Neuronal stem cell (in vitro differentiated cells): ENCODE measurements around the gene MYH13.
A peak's percentile ranks its signal among the peaks of the same experiment; 100 is the strongest.
"Not testable (repeated sequence)": the region's sequence is repeated elsewhere in the genome, so short reads cannot be mapped to it uniquely, and the experiment has no call there.

Source experiments
- DNase-seq: peaks from one replicate; pipeline ENCODE4 v3.0.0-alpha.2; 2013; ENCODE audit warnings: low spot score
- H2AFZ ChIP-seq: one replicate; pipeline ENCODE4 v1.6.1; 2013; ENCODE audit warnings: mild to moderate bottlenecking, low read length, inconsistent platforms
- H2AK5ac ChIP-seq: 2 replicates; pipeline ENCODE4 v1.6.1; 2013; ENCODE audit warnings: low read depth, mild to moderate bottlenecking, inconsistent platforms, low read length, moderate library complexity, mixed read lengths
- H2BK120ac ChIP-seq: 2 replicates; pipeline ENCODE4 v1.6.1; 2013; ENCODE audit warnings: low read depth, mild to moderate bottlenecking, inconsistent platforms, low read length, moderate library complexity, mixed read lengths
- H2BK12ac ChIP-seq: one replicate; pipeline ENCODE4 v1.6.1; 2013; ENCODE audit warnings: low read length, inconsistent platforms
- H2BK15ac ChIP-seq: 2 replicates; pipeline ENCODE4 v1.6.1; 2013; ENCODE audit warnings: mild to moderate bottlenecking, low read length, inconsistent platforms, mixed read lengths
- H2BK5ac ChIP-seq: one replicate; pipeline ENCODE4 v1.6.1; 2013; ENCODE audit warnings: inconsistent platforms, mild to moderate bottlenecking, low read length, moderate library complexity
- H3K14ac ChIP-seq: one replicate; pipeline ENCODE4 v1.6.1; 2013; ENCODE audit warnings: low read length, inconsistent platforms
- H3K18ac ChIP-seq: 2 replicates; pipeline ENCODE4 v1.6.1; 2013; ENCODE audit warnings: low read length, inconsistent platforms
- H3K23ac ChIP-seq: 2 replicates; pipeline ENCODE4 v1.6.1; 2013; ENCODE audit warnings: low read depth, mild to moderate bottlenecking, mixed read lengths, low read length, inconsistent platforms; ENCODE audit not compliant: poor library complexity
- H3K27ac ChIP-seq: replicated peaks from 3 replicates; pipeline ENCODE4 v1.5.1; 2013; ENCODE audit warnings: low read length, inconsistent platforms
- H3K27me3 ChIP-seq, 3 experiments: 2 replicates each; pipeline ENCODE4 v1.6.1; 2013; ENCODE audit warnings: low read length in 3 of 3, mild to moderate bottlenecking in 2 of 3, inconsistent platforms in 1 of 3, low read depth in 1 of 3, mixed read lengths in 1 of 3, moderate library complexity in 1 of 3; ENCODE audit not compliant: control insufficient read depth in 3 of 3, insufficient read depth in 3 of 3
- H3K36me3 ChIP-seq, 2 donors: replicated peaks in 1 of 2; 2 replicates each; pipeline ENCODE4 v1.6.1; 2013; ENCODE audit warnings: low read length in 2 of 2; ENCODE audit not compliant: control insufficient read depth in 2 of 2, insufficient read depth in 2 of 2
- H3K4ac ChIP-seq: 2 replicates; pipeline ENCODE4 v1.6.1; 2013; ENCODE audit warnings: inconsistent platforms, mild to moderate bottlenecking, low read length, moderate library complexity
- H3K4me1 ChIP-seq, 2 donors: 1 replicate in 1 of 2; 2 replicates in 1 of 2; pipeline ENCODE4 v1.6.1; 2013; ENCODE audit warnings: low read length in 2 of 2, low read depth in 1 of 2; ENCODE audit not compliant: control insufficient read depth in 2 of 2, insufficient read depth in 1 of 2
- H3K4me2 ChIP-seq: one replicate; pipeline ENCODE4 v1.6.1; 2013; ENCODE audit warnings: mild to moderate bottlenecking, low read length, inconsistent platforms; ENCODE audit not compliant: insufficient read depth, poor library complexity, severe bottlenecking
- H3K4me3 ChIP-seq, 2 donors: 2 replicates each; pipeline ENCODE4 v1.5.1; 2013; ENCODE audit warnings: low read length in 2 of 2, mild to moderate bottlenecking in 2 of 2, inconsistent platforms in 1 of 2, moderate library complexity in 1 of 2
- H3K79me1 ChIP-seq: one replicate; pipeline ENCODE4 v1.6.1; 2013; ENCODE audit warnings: low read depth, mild to moderate bottlenecking, inconsistent platforms, low read length, moderate library complexity
- H3K9ac ChIP-seq: one replicate; pipeline ENCODE4 v1.6.1; 2013; ENCODE audit warnings: mild to moderate bottlenecking, low read depth, low read length, inconsistent platforms; ENCODE audit not compliant: poor library complexity
- H3K9me3 ChIP-seq, 2 donors: replicated peaks in 1 of 2; 2 replicates each; pipeline versions ENCODE3 to v1.6.1; 2013; ENCODE audit warnings: low read length in 2 of 2, mild to moderate bottlenecking in 2 of 2, inconsistent platforms in 1 of 2, low read depth in 1 of 2, mixed read lengths in 1 of 2, moderate library complexity in 1 of 2; ENCODE audit not compliant: control insufficient read depth in 2 of 2, insufficient read depth in 1 of 2
- H4K8ac ChIP-seq: one replicate; pipeline ENCODE4 v1.6.1; 2013; ENCODE audit warnings: low read depth, mild to moderate bottlenecking, inconsistent platforms, low read length, moderate library complexity
- H4K91ac ChIP-seq: one replicate; pipeline ENCODE4 v1.6.1; 2013; ENCODE audit warnings: low read length, low read depth, mild to moderate bottlenecking, inconsistent platforms; ENCODE audit not compliant: poor library complexity
- WGBS, 2 donors: extraction: QIAGEN DNeasy Blood & Tissue Kit; methylation state at CpG; one replicate each; pipeline ENCODE4 v1.1.7; 2013; ENCODE audit warnings: missing lambda C conversion rate in 2 of 2, mixed read lengths in 1 of 2; ENCODE audit not compliant: insufficient read length in 2 of 2, insufficient replicate concordance in 1 of 2; ENCODE audit errors: extremely low coverage in 2 of 2; 5-methylcytosine and 5-hydroxymethylcytosine counted together

MYH13 gene

DNA sequence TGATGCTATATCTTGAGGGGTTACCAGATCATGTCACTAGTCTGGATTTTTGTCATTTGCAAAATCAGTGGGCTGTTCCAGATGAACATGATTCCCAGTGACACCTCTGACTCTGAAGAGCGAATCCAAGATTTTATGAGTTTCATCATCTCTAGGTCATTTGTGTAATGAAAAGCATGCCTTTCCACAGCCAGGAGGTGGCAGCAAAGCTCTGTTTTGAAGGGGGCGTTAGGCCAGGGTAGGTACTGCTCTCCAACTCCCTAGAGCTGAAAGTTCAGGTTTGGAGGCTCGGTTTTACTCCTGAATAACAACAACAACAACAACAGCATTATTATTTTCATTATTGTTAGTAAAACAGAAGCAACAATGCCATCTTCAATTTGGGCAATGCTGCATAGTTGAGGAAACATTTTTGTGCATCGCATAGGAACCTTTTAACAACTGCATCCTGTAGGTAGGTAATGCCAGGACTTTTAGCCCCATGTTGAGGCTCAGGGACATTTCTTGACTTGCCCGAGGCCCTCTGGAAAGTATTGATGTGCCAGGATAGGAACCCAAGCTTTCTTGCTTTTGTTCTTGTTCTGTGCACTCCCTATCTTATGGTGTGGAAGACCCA lies 77.0 kb downstream of the MYH13 start:
- Histone ChIP-seq H2BK15ac (no peak overlapping the region), H3K4me3 (no peak overlapping the region), H2BK120ac (no peak overlapping the region), H3K27ac (no peak overlapping the region), H3K14ac (no peak overlapping the region), H2BK12ac (no peak overlapping the region), H2AFZ (no peak overlapping the region), H3K4me2 (no peak overlapping the region), H3K4me1 (no peaks in the 10 kb centered on the region), H3K79me1 (no peaks in the 10 kb centered on the region), H3K36me3 (no peaks in the 10 kb centered on the region), H4K91ac (no peak overlapping the region), H4K8ac (no peak overlapping the region), H3K18ac (no peak overlapping the region), H3K9ac (no peak overlapping the region), H3K9me3 (no peaks in the 10 kb centered on the region), H2BK5ac (no peak overlapping the region), H3K27me3 (no peaks in the 10 kb centered on the region), H3K4ac (no peak overlapping the region), H3K23ac (no peak overlapping the region), H2AK5ac (peak overlapping the region; percentile 8)
- peak; percentile 62 for DNase-seq
- WGBS, 2 donors, result no CpG with 5 or more reads among the region's 5 CpGs

DNA sequence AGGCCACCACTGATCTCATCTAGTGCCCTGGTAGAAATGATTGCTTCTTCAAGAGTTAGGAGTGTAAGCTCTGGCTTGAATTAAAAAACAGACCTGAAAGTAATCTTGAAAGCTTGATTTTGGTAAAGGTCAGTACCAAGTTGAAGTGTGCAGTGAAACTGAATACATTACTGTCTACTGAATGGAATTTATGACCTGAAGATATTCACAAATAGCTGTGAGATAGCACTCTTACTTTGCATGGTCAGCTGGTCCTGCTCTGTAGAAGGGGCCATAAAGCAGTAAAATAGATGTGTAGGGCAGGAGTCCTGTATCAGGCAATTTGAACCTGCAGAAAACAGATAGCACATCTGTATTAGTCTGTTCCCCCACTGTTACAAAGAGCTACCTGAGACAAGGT lies 78.6 kb downstream of the MYH13 start:
- DNase-seq, result no peak
- Histone ChIP-seq H3K4me3 (no peak overlapping the region), H3K9me3 (no peaks in the 10 kb centered on the region), H3K9ac (no peak overlapping the region), H2AFZ (no peak overlapping the region), H3K36me3 (no peaks in the 10 kb centered on the region), H3K27ac (no peak overlapping the region), H2BK5ac (no peak overlapping the region), H3K18ac (no peak overlapping the region), H2AK5ac (no peak overlapping the region), H4K8ac (no peak overlapping the region), H3K4me2 (no peak overlapping the region), H3K4me1 (no peaks in the 10 kb centered on the region), H3K4ac (no peak overlapping the region), H3K79me1 (no peaks in the 10 kb centered on the region), H2BK120ac (no peak overlapping the region), H3K27me3 (no peaks in the 10 kb centered on the region), H3K23ac (no peak overlapping the region), H2BK12ac (no peak overlapping the region), H4K91ac (no peak overlapping the region), H2BK15ac (no peak overlapping the region), H3K14ac (no peak overlapping the region)

DNA sequence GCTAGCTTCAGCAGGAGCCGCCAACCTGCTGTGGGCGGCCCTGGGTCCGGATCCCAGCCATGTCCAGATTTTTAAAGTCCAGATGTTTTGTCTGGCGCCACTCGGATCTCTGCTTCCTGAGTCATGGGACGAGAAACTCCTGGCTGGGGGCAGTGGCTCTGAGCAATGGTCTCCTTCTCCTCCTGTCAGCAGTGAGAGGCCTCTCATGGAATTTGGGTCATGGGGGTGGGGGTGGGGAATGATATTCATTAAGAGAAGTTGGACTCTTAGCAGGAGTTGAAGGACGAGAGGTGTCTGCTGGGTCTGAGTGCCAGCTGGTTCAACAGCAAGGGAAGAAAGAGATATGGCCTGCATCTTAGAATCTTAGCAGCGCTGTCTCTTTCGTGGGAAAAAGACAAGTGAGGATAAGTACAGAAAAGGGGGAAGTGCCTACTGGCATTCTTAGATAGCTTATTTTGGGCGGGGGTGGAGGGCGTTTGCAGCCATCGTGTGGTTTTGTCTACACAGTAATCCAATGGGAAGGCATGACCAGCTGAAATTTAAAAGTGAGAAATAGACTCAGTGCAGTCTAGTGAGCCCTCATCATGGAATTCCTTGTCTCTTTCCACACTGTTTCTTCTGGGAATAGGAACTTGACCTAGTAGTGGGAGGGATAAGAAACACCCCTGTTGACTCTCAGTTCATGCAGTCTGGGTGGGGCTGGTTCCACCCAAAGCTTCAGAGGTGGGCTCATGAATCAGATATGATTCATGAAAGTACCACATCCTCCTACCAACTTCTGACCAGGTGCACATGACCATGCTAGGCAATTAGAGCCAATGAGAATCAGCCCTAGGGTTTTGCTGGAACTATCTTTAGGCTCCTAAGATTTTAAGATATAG lies 80.5 kb downstream of the MYH13 start:
- DNase-seq, result no peak
- no peak overlapping the region for H3K4me3 ChIP-seq
- WGBS, 2 donors, result no CpG with 5 or more reads among the region's 12 CpGs

DNA sequence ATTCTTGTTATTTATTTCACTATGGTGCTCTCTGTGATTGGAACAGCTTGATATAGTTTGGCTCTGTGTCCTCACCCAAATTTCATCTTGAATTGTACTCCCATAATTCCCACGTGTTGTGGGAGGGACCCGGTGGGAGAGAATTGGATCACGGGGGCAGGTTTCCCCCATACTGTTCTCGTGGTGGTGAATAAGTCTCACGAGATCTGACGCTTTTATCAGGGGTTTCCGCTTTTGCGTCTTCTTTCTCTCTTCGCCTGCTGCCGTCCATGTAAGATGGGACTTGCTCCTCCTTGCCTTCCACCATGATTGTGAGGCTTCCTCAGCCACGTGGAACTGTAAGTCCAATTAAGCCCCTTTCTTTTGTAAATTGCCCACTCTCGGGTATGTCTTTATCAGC lies 81.2 kb downstream of the MYH13 start:
- H2AK5ac ChIP-seq, H3K14ac ChIP-seq, H4K91ac ChIP-seq, H3K36me3 ChIP-seq, DNase-seq, H3K27ac ChIP-seq, H3K4me2 ChIP-seq, H2BK5ac ChIP-seq, H2BK15ac ChIP-seq, H3K4ac ChIP-seq, H3K4me1 ChIP-seq, H4K8ac ChIP-seq, H3K9me3 ChIP-seq, H3K18ac ChIP-seq, H2BK120ac ChIP-seq, H3K9ac ChIP-seq, H3K4me3 ChIP-seq, H3K23ac ChIP-seq, H3K27me3 ChIP-seq, H2BK12ac ChIP-seq, H3K79me1 ChIP-seq: not testable (repeated sequence)
- no CpG with 5 or more reads among the region's 12 CpGs for WGBS, 2 donors
- H2AFZ ChIP-seq, result peak overlapping the region; percentile 40

More for the DNA sequence above, 80.5 kb downstream of the MYH13 start:
- Histone ChIP-seq H3K23ac (no peak overlapping the region), H2BK5ac (no peak overlapping the region), H3K36me3 (no peaks in the 10 kb centered on the region), H3K4ac (no peak overlapping the region), H3K27ac (no peak overlapping the region), H3K4me1 (no peaks in the 10 kb centered on the region), H3K4me2 (no peak overlapping the region), H2BK15ac (no peak overlapping the region), H2BK120ac (no peak overlapping the region), H4K91ac (no peak overlapping the region), H3K14ac (no peak overlapping the region), H3K9ac (no peak overlapping the region), H3K9me3 (no peaks in the 10 kb centered on the region), H2AFZ (peak overlapping the region; percentile 40), H3K27me3 (no peaks in the 10 kb centered on the region), H3K79me1 (no peaks in the 10 kb centered on the region), H4K8ac (no peak overlapping the region), H3K18ac (no peak overlapping the region), H2BK12ac (no peak overlapping the region), H2AK5ac (no peak overlapping the region)
